H1 (cell line): ENCODE data around the gene ZMIZ1.

ENCODE experiments used
- ASH2L ChIP-seq: fragments of 200-600, 300-600 bp; sonication (generic); IDR thresholded peaks from one replicate; pipeline ENCODE4 v1.7.1; 2017; ENCODE audit warnings: low read length
- CTBP2 ChIP-seq: IDR thresholded peaks from 2 replicates; pipeline ENCODE4 v1.7.0; 2011; ENCODE audit warnings: borderline replicate concordance, mild to moderate bottlenecking, moderate library complexity, mixed read lengths, low read length; ENCODE audit not compliant: insufficient read depth, insufficient read length
- EGR1 ChIP-seq: IDR thresholded peaks from 2 replicates; pipeline ENCODE4 v1.6.1; 2011; ENCODE audit warnings: low read depth, low read length, borderline replicate concordance
- EZH2 ChIP-seq: fragments of 200-600 bp; sonication (generic); IDR thresholded peaks from 2 replicates; pipeline ENCODE4 v1.7.1; 2012; ENCODE audit warnings: low read depth, mild to moderate bottlenecking, moderate library complexity, low read length, inconsistent platforms; ENCODE audit not compliant: severe bottlenecking
- POLR2A ChIP-seq, 2 experiments: IDR thresholded peaks; 1 replicate in 1 of 2; 2 replicates in 1 of 2; pipeline ENCODE4 v1.6.1; 2011; ENCODE audit warnings: low read depth in 2 of 2, low read length in 2 of 2, mild to moderate bottlenecking in 2 of 2; ENCODE audit errors: control extremely low read depth in 1 of 2
- POLR2AphosphoS5 ChIP-seq: IDR thresholded peaks from 2 replicates; pipeline ENCODE4 v1.6.1; 2011; ENCODE audit warnings: low read depth, low read length
- RBBP5 ChIP-seq: IDR thresholded peaks from 2 replicates; pipeline ENCODE4 v1.7.1; 2012; ENCODE audit warnings: low read depth, mild to moderate bottlenecking, inconsistent platforms, low read length, moderate library complexity, borderline replicate concordance
- SUZ12 ChIP-seq: fragments of 200-600 bp; sonication (generic); IDR thresholded peaks from 2 replicates; pipeline ENCODE4 v1.6.1; 2012; ENCODE audit warnings: mild to moderate bottlenecking, inconsistent platforms, low read length, moderate library complexity, mixed read lengths
- TCF12 ChIP-seq: IDR thresholded peaks from 2 replicates; pipeline ENCODE4 v1.6.1; 2011; ENCODE audit warnings: low read depth, mild to moderate bottlenecking, low read length
- TF ChIP-seq, protein P1 (sequence below), 3 experiments: IDR thresholded peaks; 1 replicate in 2 of 3; 2 replicates in 1 of 3; pipeline versions ENCODE4 v1.5.1 to v1.6.1; 2011; ENCODE audit warnings: low read length in 3 of 3, mild to moderate bottlenecking in 3 of 3, inconsistent platforms in 2 of 3, low read depth in 1 of 3, moderate library complexity in 1 of 3; ENCODE audit not compliant: insufficient read depth in 1 of 3; ENCODE audit errors: control extremely low read depth in 1 of 3
- TF ChIP-seq, protein P2 (sequence below): IDR thresholded peaks from 2 replicates; pipeline ENCODE4 v1.6.1; 2012; ENCODE audit warnings: inconsistent platforms
- TF ChIP-seq, protein P3 (sequence below): IDR thresholded peaks from 2 replicates; pipeline ENCODE4 v1.6.1; 2011; ENCODE audit warnings: low read depth, mild to moderate bottlenecking, low read length; ENCODE audit not compliant: insufficient read depth

DNA sequence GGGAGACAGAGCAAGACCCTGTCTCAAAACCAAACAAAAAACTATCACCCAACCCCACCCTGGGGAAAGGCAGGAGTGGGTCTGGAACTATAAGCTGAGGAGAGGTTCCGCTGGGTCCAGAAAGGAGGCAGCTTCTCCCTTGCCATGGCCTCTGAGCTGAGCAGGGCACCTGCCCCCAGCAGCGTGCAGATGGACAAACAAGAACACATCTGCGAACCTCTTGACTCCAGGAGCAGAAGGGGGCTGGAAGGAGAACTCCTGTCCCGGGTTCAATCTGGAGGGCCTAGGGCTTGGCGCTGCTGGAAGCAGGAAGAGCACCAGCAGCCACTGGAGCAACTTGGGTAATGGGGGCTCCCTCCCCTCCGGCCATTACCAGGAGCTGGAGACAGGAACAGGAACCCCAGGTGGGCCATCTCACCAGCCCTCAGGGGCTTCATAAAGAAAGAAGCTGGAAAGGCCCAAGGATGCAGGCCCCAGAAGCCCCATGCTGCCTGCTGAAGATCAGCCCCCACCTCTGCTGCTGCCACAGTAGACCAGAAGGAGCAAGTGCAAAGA, 259.5 kb downstream of the ZMIZ1 start:
- TF ChIP-seq, protein P1, sequence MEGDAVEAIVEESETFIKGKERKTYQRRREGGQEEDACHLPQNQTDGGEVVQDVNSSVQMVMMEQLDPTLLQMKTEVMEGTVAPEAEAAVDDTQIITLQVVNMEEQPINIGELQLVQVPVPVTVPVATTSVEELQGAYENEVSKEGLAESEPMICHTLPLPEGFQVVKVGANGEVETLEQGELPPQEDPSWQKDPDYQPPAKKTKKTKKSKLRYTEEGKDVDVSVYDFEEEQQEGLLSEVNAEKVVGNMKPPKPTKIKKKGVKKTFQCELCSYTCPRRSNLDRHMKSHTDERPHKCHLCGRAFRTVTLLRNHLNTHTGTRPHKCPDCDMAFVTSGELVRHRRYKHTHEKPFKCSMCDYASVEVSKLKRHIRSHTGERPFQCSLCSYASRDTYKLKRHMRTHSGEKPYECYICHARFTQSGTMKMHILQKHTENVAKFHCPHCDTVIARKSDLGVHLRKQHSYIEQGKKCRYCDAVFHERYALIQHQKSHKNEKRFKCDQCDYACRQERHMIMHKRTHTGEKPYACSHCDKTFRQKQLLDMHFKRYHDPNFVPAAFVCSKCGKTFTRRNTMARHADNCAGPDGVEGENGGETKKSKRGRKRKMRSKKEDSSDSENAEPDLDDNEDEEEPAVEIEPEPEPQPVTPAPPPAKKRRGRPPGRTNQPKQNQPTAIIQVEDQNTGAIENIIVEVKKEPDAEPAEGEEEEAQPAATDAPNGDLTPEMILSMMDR (IDR thresholded peaks at IDR 0.05; ENCODE audit: control extremely low read depth in 1 of 3, insufficient read depth in 1 of 3, low read depth in 1 of 3, low read length in 3 of 3) = no peak
- TF ChIP-seq SUZ12 = no peak
- no peak for TF ChIP-seq CTBP2
- TF ChIP-seq ASH2L = no peak
- TF ChIP-seq EZH2 = no peak
- TF ChIP-seq, protein P2, sequence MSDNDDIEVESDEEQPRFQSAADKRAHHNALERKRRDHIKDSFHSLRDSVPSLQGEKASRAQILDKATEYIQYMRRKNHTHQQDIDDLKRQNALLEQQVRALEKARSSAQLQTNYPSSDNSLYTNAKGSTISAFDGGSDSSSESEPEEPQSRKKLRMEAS = no peak
- TF ChIP-seq TCF12 = no peak
- TF ChIP-seq RBBP5 = no peak
- TF ChIP-seq POLR2A (IDR thresholded peaks at IDR 0.05; ENCODE audit: control extremely low read depth in 1 of 2, low read depth in 2 of 2, low read length in 2 of 2) = no peak
- TF ChIP-seq, protein P3, sequence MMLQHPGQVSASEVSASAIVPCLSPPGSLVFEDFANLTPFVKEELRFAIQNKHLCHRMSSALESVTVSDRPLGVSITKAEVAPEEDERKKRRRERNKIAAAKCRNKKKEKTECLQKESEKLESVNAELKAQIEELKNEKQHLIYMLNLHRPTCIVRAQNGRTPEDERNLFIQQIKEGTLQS = no peak
- TF ChIP-seq EGR1 = no peak
- no peak for TF ChIP-seq POLR2AphosphoS5
